HepG2 (cell line): ENCODE measurements around the gene C12orf56. TPM values are rescaled to one million over a fixed set of nuclear protein-coding genes. Genes with fewer than 3 reads are reported as not detected.

Experiments
- HDAC1 ChIP-seq: sonication (generic); formaldehyde crosslinking; IDR thresholded peaks from 2 replicates; pipeline ENCODE4 v1.5.1; 2020; ENCODE audit warnings: mild to moderate bottlenecking, missing genetic modification reagents
- KAT8 ChIP-seq: IDR thresholded peaks from 2 replicates; pipeline ENCODE4 v1.6.1; 2016; ENCODE audit warnings: missing genetic modification reagents, missing compliant biosample characterization
- POLR2AphosphoS2 ChIP-seq: IDR thresholded peaks from 2 replicates; pipeline ENCODE4 v1.6.1; 2011; ENCODE audit warnings: low read depth, low read length, improper control_type of control experiment
- POLR2AphosphoS5 ChIP-seq: IDR thresholded peaks from 2 replicates; pipeline ENCODE4 v1.6.1; 2012; ENCODE audit warnings: low read depth, low read length
- ZBTB46 ChIP-seq: sonication (generic); formaldehyde crosslinking; IDR thresholded peaks from 2 replicates; pipeline ENCODE4 v1.4.0; 2020; ENCODE audit warnings: mild to moderate bottlenecking, missing genetic modification reagents, borderline replicate concordance
- ZFP82 ChIP-seq: sonication (generic); formaldehyde crosslinking; IDR thresholded peaks from 2 replicates; pipeline ENCODE4 v1.5.1; 2020; ENCODE audit warnings: mild to moderate bottlenecking, missing genetic modification reagents, borderline replicate concordance
- ZMAT3 ChIP-seq: sonication (generic); formaldehyde crosslinking; conservative IDR thresholded peaks from 2 replicates; pipeline ENCODE4 v1.7.0; 2021; ENCODE audit warnings: missing genetic modification reagents
- ZNF143 ChIP-seq: sonication (generic); formaldehyde crosslinking; IDR thresholded peaks from 2 replicates; pipeline ENCODE4 v1.4.0; 2020; ENCODE audit warnings: missing genetic modification reagents
- ZNF234 ChIP-seq: sonication (generic); formaldehyde crosslinking; conservative IDR thresholded peaks from 2 replicates; pipeline ENCODE4 v1.5.1; 2020; ENCODE audit warnings: mild to moderate bottlenecking, missing genetic modification reagents
- ZNF260 ChIP-seq: sonication (generic); formaldehyde crosslinking; IDR thresholded peaks from 2 replicates; pipeline ENCODE4 v1.4.0; 2020; ENCODE audit warnings: missing genetic modification reagents, low read depth, mild to moderate bottlenecking, borderline replicate concordance
- ZNF264 ChIP-seq: sonication (generic); formaldehyde crosslinking; IDR thresholded peaks from 2 replicates; pipeline ENCODE4 v1.4.0; 2020; ENCODE audit warnings: missing genetic modification reagents
- ZNF292 ChIP-seq: sonication (generic); formaldehyde crosslinking; IDR thresholded peaks from 2 replicates; pipeline ENCODE4 v1.8.1; 2022; ENCODE audit warnings: mild to moderate bottlenecking, low read depth, missing genetic modification reagents, borderline replicate concordance
- ZNF629 ChIP-seq: sonication (generic); formaldehyde crosslinking; conservative IDR thresholded peaks from 2 replicates; pipeline ENCODE4 v1.5.0; 2020; ENCODE audit warnings: missing genetic modification reagents
- ZNF775 ChIP-seq: sonication (generic); formaldehyde crosslinking; IDR thresholded peaks from 2 replicates; pipeline ENCODE4 v1.4.0; 2020; ENCODE audit warnings: missing genetic modification reagents, mild to moderate bottlenecking, moderate library complexity, borderline replicate concordance
- ZNF790 ChIP-seq: sonication (generic); formaldehyde crosslinking; IDR thresholded peaks from 2 replicates; pipeline ENCODE4 v1.8.0; 2022; ENCODE audit warnings: missing genetic modification reagents, mild to moderate bottlenecking, borderline replicate concordance
- polyA plus RNA-seq, 8 experiments: library from polyadenylated mRNA; depleted of rRNA in 3 of 8; stranded (reverse) in 7 of 8; unstranded in 1 of 8; fragments of >200 nt; fragmentation: Illumina TruSeq in 4 of 8; extraction: Trizol in 4 of 8; gene quantifications; 2 replicates each; pipeline versions ENCODE4 v1.2.1 to v1.2.3, GENCODE V29; 2011 to 2016; ENCODE audit warnings: low read depth in 4 of 8, missing spikeins in 1 of 8, mixed read lengths in 1 of 8; ENCODE audit not compliant: insufficient read depth in 1 of 8
- total RNA-seq, 5 experiments: library from RNA; depleted of rRNA; stranded (reverse); fragments of >200 nt; fragmentation: Illumina TruSeq; extraction: Trizol; gene quantifications; 2 replicates each; pipeline ENCODE4 v1.2.3, GENCODE V29; 2016; ENCODE audit warnings: low read depth in 1 of 5
- TF ChIP-seq, protein P1 (sequence below): IDR thresholded peaks from 2 replicates; pipeline ENCODE4 v1.6.1; 2016; ENCODE audit warnings: missing biosample characterization, missing genetic modification reagents, low read depth
- TF ChIP-seq, protein P2 (sequence below): IDR thresholded peaks from 2 replicates; pipeline ENCODE4 v1.6.1; 2016; ENCODE audit warnings: mild to moderate bottlenecking, missing biosample characterization, missing genetic modification reagents
- TF ChIP-seq, protein P3 (sequence below): sonication (generic); formaldehyde crosslinking; IDR thresholded peaks from 2 replicates; pipeline ENCODE4 v1.8.0; 2022; ENCODE audit warnings: mild to moderate bottlenecking, missing genetic modification reagents; ENCODE audit not compliant: insufficient replicate concordance
- TF ChIP-seq, protein P4 (sequence below): sonication (generic); formaldehyde crosslinking; IDR thresholded peaks from 2 replicates; pipeline ENCODE4 v1.4.0; 2020; ENCODE audit warnings: low read depth, mild to moderate bottlenecking, missing genetic modification reagents
- TF ChIP-seq, protein P5 (sequence below): fragments of 450-650 bp; IDR thresholded peaks from 2 replicates; pipeline ENCODE4 v1.6.1; 2017; ENCODE audit warnings: mild to moderate bottlenecking

The C12orf56 gene
- total and polyA plus RNA-seq, 2 of the 13 experiments (the other 11 are each of a cell fraction or from before 2014, with no cell fraction given) = 0.07 TPM; not detected in 1

DNA sequence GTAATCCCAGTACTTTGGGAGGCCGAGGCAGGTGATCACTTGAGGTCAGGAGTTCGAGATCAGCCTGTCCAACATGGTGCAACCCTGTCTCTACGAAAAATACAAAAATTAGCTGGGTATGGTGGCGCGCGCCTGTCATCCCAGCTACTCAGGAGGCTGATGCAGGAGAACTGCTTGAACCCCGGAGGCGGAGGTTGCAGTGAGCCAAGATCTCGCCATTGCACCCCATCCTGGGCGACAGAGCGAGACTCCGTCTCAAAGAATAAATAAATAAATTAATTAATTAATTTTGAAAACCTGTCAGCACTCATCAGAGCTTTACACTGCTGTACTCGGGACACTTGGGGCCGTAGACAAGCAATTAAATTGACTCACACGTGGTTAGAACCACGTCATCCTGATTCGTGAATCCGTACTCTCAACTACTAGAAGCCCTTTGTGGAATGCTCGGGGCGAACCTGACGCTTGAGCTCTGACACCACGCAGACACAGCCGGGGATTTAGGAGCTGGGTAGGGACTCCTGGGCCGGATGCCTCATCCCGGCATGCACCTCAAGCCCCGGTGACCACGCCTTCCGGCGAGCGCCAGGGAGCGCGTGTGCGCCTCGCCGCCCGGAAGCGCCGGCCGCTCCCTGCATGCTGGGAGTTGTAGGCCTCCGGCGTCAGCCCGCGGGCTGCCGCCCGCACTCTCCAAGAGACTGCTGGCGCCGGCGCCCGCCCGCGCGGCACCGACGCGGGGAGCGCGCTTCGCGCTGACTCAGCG lies 13.3 kb upstream of the C12orf56 start, which contains the start of gene XPOT (continued):
- TF ChIP-seq, protein P1, sequence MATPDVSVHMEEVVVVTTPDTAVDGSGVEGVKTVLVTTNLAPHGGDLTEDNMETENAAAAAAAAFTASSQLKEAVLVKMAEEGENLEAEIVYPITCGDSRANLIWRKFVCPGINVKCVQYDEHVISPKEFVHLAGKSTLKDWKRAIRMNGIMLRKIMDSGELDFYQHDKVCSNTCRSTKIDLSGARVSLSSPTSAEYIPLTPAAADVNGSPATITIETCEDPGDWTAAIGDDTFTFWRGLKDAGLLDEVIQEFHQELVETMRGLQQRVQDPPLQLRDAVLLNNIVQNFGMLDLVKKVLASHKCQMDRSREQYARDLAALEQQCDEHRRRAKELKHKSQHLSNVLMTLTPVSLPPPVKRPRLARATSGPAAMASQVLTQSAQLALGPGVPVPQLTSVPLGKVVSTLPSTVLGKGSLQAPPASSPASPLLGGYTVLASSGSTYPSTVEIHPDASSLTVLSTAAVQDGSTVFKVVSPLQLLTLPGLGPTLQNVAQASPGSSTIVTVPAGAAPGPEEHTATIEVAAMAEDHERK (CRISPR knock-in tag) = peak; percentile 94
- TF ChIP-seq ZNF234 (CRISPR knock-in tag) = no peak
- TF ChIP-seq, protein P2, sequence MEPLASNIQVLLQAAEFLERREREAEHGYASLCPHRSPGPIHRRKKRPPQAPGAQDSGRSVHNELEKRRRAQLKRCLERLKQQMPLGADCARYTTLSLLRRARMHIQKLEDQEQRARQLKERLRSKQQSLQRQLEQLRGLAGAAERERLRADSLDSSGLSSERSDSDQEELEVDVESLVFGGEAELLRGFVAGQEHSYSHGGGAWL (CRISPR knock-in tag) = peak; percentile 15
- TF ChIP-seq ZNF790 (CRISPR knock-in tag) = no peak
- no peak for TF ChIP-seq ZNF292 (CRISPR knock-in tag)
- peak; percentile 67 for TF ChIP-seq KAT8 (CRISPR knock-in tag)
- TF ChIP-seq, protein P3, sequence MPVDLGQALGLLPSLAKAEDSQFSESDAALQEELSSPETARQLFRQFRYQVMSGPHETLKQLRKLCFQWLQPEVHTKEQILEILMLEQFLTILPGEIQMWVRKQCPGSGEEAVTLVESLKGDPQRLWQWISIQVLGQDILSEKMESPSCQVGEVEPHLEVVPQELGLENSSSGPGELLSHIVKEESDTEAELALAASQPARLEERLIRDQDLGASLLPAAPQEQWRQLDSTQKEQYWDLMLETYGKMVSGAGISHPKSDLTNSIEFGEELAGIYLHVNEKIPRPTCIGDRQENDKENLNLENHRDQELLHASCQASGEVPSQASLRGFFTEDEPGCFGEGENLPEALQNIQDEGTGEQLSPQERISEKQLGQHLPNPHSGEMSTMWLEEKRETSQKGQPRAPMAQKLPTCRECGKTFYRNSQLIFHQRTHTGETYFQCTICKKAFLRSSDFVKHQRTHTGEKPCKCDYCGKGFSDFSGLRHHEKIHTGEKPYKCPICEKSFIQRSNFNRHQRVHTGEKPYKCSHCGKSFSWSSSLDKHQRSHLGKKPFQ = peak; percentile 12
- peak; percentile 46 for TF ChIP-seq HDAC1
- no peak for TF ChIP-seq ZNF775
- TF ChIP-seq ZBTB46 (CRISPR knock-in tag) = no peak
- TF ChIP-seq, protein P4, sequence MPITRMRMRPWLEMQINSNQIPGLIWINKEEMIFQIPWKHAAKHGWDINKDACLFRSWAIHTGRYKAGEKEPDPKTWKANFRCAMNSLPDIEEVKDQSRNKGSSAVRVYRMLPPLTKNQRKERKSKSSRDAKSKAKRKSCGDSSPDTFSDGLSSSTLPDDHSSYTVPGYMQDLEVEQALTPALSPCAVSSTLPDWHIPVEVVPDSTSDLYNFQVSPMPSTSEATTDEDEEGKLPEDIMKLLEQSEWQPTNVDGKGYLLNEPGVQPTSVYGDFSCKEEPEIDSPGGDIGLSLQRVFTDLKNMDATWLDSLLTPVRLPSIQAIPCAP = no peak
- no peak for TF ChIP-seq ZNF629 (CRISPR knock-in tag)
- TF ChIP-seq POLR2AphosphoS5 = peak; percentile 91
- peak; percentile 37; the same call in 1 of the 2 replicates for TF ChIP-seq ZFP82 (CRISPR knock-in tag)
- TF ChIP-seq ZNF260 (CRISPR knock-in tag) = no peak
- 0 out of 2 replicates have a peak, but pooled peaks have one; percentile 34 for TF ChIP-seq ZNF264 (CRISPR knock-in tag)
- TF ChIP-seq, protein P5, sequence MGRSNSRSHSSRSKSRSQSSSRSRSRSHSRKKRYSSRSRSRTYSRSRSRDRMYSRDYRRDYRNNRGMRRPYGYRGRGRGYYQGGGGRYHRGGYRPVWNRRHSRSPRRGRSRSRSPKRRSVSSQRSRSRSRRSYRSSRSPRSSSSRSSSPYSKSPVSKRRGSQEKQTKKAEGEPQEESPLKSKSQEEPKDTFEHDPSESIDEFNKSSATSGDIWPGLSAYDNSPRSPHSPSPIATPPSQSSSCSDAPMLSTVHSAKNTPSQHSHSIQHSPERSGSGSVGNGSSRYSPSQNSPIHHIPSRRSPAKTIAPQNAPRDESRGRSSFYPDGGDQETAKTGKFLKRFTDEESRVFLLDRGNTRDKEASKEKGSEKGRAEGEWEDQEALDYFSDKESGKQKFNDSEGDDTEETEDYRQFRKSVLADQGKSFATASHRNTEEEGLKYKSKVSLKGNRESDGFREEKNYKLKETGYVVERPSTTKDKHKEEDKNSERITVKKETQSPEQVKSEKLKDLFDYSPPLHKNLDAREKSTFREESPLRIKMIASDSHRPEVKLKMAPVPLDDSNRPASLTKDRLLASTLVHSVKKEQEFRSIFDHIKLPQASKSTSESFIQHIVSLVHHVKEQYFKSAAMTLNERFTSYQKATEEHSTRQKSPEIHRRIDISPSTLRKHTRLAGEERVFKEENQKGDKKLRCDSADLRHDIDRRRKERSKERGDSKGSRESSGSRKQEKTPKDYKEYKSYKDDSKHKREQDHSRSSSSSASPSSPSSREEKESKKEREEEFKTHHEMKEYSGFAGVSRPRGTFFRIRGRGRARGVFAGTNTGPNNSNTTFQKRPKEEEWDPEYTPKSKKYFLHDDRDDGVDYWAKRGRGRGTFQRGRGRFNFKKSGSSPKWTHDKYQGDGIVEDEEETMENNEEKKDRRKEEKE = no peak
- TF ChIP-seq POLR2AphosphoS2 = no peak
- peak; percentile 92 for TF ChIP-seq ZNF143
- TF ChIP-seq ZMAT3 (CRISPR knock-in tag) = no peak; the same call in 1 of the 2 replicates
